ACHN (cell line): ENCODE results near the gene SHANK2.

Experiments
- DNase-seq: peaks from one replicate; pipeline ENCODE4 v3.0.0-alpha.2; 2015
- in situ Hi-C: cut with HindIII; loops from 2 replicates; pipeline ENCODE4 v1.10.0; 2017; ENCODE audit warnings: low sequenced_read_pairs, low pct_ligation_motif_present, low pct_unique_long_range_greater_than_20kb

Gene SHANK2

DNA sequence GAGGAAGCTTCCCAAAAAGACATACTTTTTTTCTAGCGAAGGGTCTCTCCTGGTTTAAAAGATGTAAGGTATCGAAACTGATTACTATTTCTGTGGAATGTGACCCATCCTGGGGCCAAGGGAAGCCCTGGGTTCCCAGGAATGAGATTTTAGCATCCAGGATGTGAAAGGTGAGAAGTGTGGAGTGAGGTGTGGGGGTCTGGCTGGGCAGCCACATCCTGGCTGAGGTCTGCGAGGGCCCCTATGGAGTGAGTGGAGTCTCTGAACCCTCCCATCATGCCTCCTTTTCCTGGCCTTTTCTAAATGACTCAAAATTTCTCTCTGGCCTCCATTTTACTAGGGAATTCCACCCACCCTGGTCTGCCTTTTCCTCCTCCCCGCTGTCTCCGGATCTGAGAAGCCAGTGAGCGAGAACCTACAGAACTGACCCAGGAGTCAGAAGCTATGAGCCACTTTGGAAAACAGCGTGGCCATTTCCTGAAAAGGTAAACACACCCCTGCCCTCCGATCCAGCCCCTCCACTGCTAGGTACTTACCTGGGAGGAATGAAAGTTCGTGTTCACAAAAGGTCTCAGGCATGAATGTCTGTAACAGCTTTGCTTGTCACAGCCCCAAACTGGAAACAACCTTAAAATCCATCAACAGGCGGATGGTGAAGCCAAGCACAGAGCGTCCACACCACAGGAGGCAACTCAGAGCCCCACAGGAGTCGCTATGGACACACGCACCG lies 27.7 kb upstream of the SHANK2 start:
- no peak for DNase-seq
- in situ Hi-C loops, result no loop called here

DNA sequence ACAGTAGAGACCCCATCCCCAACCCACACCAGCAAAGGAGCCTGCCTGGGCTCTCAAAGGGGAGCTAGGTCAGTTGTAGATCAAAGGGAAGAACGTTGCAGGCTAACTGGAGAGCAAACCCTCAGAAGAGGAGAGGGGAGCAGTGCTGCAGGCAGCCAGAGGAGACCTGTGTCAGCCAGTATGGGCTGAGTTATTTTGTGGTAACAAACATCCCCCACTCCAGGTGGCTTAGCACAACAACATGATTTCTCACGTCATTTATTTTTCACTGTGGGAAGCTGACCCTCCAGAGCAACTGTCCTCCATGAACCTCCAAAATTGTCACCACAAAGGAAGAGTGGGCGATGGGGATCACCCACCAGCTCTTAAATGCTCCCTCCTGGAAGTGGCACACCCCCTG lies 19.8 kb upstream of the SHANK2 start:
- in situ Hi-C loops, result no loop called here
- DNase-seq, result no peak

GRCh38 chr11:71269603-71270511 lies 17.5 kb upstream of the SHANK2 start:
- DNase-seq, result peak; percentile 53
- in situ Hi-C loops, result no loop called here

- DNase-seq, result no peak
- in situ Hi-C loops, result no loop called here
Observed at GRCh38 chr11:71268706-71269321, 16.4 kb upstream of the SHANK2 start.

DNA sequence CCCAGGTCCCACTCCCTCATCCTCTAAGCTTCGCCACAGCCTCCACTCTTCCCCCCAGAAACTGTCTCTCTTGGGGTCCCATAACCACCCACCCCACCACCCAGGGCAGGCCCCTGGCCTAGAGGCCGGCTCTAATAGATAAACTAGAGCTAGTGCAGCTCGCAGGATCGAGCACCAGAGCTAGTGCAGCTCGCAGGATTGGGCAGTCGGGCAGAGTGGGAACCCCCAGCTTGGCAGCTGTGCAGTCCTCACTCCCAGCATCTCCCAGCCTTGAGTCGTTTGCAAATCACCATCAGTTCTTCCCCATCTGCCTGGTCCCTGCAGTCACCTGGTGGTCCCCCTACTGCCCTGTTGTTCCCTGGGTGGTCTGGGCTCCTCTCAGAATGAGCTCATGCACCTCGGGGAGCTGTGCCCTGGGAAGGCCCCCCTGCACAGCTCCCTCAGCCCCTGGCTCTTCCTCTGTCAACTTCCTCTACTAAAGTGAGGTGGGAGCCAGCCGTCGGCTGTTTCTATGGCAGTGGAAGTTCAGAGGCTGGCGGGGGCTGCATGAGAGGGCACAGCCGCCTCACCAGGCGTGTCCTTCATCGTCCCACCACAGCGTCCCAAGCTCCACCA lies 15.5 kb upstream of the SHANK2 start:
- in situ Hi-C loops, result no loop called here
- no peak for DNase-seq

DNA sequence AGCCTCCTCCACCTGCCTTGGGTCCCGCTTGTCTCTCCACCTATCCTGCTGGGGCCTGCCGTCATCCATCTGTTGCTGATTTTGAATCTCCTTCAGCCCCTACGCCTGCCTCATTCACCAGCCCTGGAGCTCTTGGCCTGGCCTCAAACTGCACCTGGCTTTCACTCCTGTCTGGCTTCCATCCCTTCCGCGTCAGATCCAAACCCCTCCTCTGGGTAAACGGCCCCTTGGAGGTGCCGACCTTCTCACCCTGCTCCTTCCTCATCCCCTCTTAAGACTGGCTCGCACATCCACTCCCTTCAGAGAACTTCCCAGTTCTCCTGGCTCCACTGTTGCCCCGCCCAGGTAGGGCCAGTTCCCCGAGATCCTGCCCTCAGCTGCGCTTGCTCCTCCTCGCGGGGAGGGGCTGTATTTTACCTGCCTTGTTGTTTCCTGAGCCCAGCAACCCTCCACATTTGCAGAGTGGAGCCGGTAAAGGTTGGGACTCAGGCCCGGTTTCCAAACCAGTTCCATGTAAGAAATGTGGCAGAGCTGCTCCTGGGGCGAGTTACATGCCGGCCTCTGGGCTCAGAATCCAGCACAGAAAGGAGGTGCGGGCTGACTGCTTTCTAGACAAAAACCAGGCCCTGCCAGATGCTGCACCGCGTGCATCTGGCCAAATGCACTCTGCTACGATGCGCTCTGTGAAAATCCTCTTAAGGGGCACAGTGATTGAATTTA lies 13.9 kb upstream of the SHANK2 start:
- in situ Hi-C loops, result no loop called here
- no peak for DNase-seq

DNA sequence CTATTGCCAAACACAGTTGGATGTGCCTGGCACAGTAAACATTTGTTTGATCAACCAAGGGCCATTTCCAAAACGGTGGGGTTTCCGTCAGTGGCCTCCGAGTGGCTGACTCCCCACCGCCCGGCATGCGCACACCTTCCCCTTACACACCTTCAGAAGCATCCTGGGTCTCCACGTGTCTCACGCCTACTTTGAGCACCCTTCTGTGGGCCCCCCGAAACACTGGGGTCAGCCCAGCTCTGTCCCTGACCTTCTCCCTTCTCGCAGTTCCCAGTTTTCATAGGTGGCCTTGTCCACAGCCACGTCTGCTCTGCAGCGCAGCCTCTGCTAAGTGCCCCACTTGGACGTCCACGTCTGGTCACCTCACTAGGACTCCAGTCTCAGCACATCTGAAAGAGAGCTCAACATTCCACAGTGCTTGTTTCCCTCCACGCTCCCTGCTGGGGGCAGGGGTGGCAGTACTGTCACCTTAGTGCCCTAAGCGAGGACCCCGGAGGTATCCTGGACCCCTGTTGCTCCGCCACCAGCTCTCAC lies 13.2 kb upstream of the SHANK2 start:
- in situ Hi-C loops, result no loop called here

DNA sequence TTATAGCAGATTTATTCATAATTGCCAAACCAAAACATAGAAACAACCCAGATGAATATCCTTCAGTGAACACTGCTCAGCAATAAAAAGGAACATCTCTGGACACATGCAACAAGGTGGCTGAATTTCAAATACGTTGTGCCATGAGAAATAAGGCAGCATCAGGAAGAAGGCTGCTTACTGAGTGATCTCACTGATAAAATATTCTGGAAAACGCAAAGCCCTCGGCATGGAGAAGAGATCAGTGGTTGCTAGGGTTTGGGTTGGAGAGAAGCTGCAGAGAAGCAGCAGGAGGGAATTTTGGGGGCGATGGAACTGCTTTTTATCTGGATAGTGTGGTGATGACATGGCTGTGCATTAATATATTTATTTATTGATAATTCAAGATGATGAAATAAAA lies 11.0 kb upstream of the SHANK2 start:
- peak; percentile 28 for DNase-seq
- in situ Hi-C loops, result no loop called here

More for the DNA sequence above, 13.2 kb upstream of the SHANK2 start:
- DNase-seq, result no peak

GRCh38 chr11:71255800-71256479 lies 3.6 kb upstream of the SHANK2 start:
- in situ Hi-C loops, result loop anchor here (10.0 kb wide), 1 partner anchor 61 kb away; no protein-coding TSS in a partner anchor
- no peak for DNase-seq

GRCh38 chr11:71255323-71255722 lies 2.9 kb upstream of the SHANK2 start:
- DNase-seq, result no peak
- in situ Hi-C loops, result loop anchor here (10.0 kb wide), 1 partner anchor 61 kb away; no protein-coding TSS in a partner anchor

DNA sequence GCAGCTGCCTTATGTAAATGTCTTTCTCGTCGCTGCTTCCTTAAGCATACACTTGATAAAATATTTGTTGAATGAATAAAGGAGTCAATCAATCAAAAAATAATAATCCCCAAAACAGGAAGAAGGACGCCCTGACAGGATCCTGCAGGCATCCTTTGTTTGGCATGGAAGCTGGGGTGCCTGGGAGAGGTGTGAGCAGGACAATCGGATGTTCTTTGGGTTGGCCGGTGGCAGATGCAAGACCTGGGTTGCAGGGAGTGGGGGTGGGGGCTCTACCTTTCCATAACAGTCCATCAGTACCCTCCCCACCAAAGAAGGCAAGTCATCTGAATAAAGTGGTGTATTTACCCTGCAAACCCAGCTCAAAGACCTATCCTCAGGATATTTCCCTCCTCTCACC lies 1.4 kb upstream of the SHANK2 start:
- DNase-seq, result no peak
- in situ Hi-C loops, result loop anchor here (10.0 kb wide), 1 partner anchor 59 kb away; no protein-coding TSS in a partner anchor

GRCh38 chr11:71252770-71253730 lies 673 bp upstream of the SHANK2 start:
- DNase-seq, result peak; percentile 92
- in situ Hi-C loops, result loop anchor here (10.0 kb wide), 1 partner anchor 58 kb away; no protein-coding TSS in a partner anchor

DNA sequence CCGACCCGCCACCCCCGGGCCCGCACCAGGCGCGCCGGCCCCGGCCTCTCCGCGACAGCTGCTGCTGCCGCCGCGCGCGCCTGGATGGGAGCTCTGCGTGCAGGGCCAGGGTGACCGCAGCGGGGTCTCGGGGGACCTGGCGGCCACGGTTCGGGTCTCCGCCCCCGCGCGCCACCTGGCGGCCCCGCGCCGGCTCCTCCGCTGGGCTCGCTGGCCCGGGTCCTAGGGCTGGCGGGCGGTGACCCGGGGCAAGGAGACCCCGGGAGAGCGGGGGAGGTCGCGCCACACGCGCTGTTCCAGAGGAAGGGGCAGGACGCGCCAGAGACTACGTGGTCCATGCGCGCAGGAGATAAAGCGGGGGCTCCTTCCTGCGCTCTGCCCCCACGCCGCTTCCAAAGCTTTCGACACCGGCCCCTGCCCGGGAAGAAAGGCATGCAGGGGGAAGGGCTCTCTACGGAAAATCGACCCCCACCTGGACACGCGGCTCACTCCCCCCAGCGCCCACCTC lies 562 bp downstream of the SHANK2 start:
- peak; percentile 48 for DNase-seq
- in situ Hi-C loops, result loop anchor here (10.0 kb wide), 1 partner anchor 57 kb away; no protein-coding TSS in a partner anchor

- in situ Hi-C loops, result loop anchor here (10.0 kb wide), 1 partner anchor 56 kb away; no protein-coding TSS in a partner anchor
- peak; percentile 19 for DNase-seq
Observed at GRCh38 chr11:71251151-71251721, 1.1 kb downstream of the SHANK2 start.

- no peak for DNase-seq
- in situ Hi-C loops, result loop anchor here (10.0 kb wide), 1 partner anchor 56 kb away; no protein-coding TSS in a partner anchor
Observed at GRCh38 chr11:71250523-71251150, 1.7 kb downstream of the SHANK2 start.
